AG09319 (cell line): ENCODE data around the gene TTC39C.
A peak's percentile ranks its signal among the peaks of the same experiment; 100 is the strongest.

Source experiments
- DNase-seq: peaks from one replicate; pipeline ENCODE4 v3.0.0-alpha.2; 2010; ENCODE audit warnings: low read depth; ENCODE audit errors: extremely low read depth
- TF ChIP-seq, protein P1 (sequence below): IDR thresholded peaks from 2 replicates; pipeline ENCODE4 v1.5.1; 2011; ENCODE audit warnings: low read depth, mild to moderate bottlenecking, inconsistent platforms, low read length, moderate library complexity

Gene TTC39C

GRCh38 chr18:23971097-23971440, 43.5 kb upstream of the TTC39C start:
- DNase-seq = no peak
- TF ChIP-seq, protein P1, sequence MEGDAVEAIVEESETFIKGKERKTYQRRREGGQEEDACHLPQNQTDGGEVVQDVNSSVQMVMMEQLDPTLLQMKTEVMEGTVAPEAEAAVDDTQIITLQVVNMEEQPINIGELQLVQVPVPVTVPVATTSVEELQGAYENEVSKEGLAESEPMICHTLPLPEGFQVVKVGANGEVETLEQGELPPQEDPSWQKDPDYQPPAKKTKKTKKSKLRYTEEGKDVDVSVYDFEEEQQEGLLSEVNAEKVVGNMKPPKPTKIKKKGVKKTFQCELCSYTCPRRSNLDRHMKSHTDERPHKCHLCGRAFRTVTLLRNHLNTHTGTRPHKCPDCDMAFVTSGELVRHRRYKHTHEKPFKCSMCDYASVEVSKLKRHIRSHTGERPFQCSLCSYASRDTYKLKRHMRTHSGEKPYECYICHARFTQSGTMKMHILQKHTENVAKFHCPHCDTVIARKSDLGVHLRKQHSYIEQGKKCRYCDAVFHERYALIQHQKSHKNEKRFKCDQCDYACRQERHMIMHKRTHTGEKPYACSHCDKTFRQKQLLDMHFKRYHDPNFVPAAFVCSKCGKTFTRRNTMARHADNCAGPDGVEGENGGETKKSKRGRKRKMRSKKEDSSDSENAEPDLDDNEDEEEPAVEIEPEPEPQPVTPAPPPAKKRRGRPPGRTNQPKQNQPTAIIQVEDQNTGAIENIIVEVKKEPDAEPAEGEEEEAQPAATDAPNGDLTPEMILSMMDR = no peak

DNA sequence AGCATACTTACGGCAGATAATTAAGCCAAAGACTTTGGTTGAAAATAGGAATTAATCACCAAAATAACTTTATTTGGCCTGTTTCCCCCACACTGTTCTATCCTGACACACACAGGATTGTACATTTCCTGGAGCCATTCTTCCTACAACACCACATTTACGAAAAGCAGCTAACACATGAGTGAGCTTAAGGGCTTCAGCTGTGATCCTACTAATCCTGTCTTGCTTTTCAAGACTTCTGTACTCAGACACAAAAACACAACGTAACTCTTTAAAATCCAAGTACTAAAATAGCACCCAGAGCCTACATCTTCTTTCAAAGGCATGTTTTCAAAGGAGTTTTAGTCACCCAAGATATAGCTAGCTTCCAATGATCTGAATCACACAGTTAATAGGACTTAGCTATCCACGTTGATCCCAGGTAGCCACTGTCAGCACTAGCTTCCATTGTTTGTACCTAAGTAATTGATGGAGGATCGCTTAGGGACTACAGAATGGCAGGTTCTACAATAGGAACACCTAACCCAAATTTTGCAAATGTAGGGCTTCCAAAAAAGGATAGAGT, 42.8 kb upstream of the TTC39C start:
- DNase-seq = no peak
- TF ChIP-seq, protein P1 = no peak

DNA sequence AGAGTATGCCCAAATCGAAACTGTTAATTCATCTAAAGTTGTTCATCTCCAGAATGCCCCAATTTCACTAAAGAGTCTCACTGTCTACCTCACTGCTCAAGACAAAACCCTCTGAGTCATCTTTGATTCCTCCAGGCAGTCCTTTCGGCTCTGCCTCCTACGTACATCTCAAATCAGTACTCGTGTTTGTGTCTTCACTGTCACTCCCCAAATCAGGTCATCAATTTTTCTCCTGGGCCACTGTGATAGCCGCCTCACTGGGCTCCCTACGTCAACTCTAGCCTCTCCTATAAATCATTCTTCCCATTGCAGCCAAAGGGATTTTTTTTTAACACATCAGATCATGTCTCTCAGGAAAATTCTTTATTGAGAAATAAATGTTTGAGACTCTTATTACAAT, 42.1 kb upstream of the TTC39C start:
- TF ChIP-seq, protein P1 = no peak
- DNase-seq = no peak

GRCh38 chr18:23977103-23977502, 37.5 kb upstream of the TTC39C start:
- TF ChIP-seq, protein P1 = no peak
- DNase-seq = no peak

GRCh38 chr18:23977719-23978483, 36.7 kb upstream of the TTC39C start:
- no peak for DNase-seq
- TF ChIP-seq, protein P1 = no peak

DNA sequence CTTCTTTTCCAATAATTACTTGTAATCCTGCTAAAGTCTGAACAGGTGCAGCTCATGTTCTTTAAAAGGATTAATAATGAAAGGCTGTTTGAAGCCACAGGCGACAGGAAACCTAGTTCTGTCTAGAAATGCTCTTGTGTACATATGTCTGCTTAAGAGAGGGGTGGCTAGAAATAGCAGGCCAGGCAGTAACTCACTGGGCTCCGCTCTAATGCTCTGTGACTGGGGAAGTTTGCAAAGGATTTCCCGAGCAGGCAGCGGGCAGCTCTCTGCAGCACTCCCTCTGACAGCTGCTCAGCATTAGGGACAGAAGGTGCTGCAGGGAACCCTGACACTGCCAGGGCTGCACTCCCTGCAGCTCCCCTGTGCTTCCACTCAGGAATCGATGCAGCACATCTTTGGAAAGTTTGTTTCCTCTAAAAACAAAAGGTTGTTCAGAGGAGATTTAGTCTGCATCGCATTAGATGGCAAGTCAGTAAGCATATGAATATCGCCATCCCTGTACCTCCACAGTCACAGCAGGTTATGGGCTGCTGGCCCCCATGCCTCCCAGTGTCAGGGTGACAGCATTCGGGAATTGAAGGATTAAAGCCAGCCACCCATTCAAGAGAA, 33.1 kb upstream of the TTC39C start:
- TF ChIP-seq, protein P1 = no peak
- DNase-seq = no peak

DNA sequence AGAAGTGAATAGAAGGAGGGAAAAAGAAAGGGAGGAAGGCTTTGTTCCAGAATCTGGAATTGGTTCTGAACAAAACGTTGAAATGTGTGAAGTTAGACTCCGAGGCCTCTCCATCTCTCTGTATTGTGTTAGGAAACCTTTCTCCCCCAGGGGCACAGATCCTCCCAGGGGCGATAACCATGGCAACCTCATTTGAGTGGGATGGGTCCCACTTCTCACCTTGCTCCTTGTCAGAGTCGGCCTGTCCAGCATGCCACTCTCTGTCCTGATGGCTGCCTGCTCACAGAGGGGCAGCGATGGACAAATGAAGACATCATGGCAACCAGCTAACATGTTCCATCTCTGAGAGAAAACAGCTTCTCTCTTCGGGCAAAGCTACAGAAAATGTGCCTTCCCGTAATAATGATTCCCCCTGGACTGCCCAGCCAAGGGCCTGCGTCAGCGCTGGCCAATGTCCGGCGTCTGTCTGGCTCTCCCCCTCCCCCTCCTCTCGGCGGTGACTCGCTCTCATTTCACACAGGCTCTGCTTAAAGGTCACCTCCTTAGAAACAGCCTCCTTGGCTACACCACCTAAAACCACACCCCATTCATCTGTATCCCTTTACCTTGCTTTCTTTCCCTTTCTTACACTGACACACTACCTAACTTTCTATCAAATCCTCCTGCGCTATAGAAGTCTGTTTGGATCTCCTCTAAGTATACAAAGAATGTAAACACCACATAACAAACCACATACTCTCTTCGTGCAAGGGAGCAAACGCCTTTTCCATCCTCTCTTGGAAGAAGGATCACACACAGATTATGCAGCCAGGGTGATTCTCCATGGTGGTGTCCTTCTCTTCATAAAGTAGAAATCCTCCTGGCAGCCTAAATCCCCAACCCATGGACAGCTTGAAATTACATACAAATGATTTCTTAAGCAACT, 32.1 kb upstream of the TTC39C start:
- TF ChIP-seq, protein P1 = no peak
- peak; percentile 61 for DNase-seq
